ENCODE data around the gene VCAM1.

The VCAM1 gene

GRCh38 chr1:100720101-100720500, 559 bp downstream of the VCAM1 start:
- Histone ChIP-seq H3K9ac (ENCODE audit: low read length) (no peak overlapping the region), H3K36me3 (ENCODE audit: low read length) (no peaks in the 10 kb centered on the region)

GRCh38 chr1:100720751-100721150, 1.2 kb downstream of the VCAM1 start:
- no peak overlapping the region for H3K4me3 ChIP-seq (ENCODE audit: insufficient read depth, low read length, poor library complexity, severe bottlenecking)
- no peak overlapping the region for H3K27ac ChIP-seq (ENCODE audit: low read depth, low read length)
- no peaks in the 10 kb centered on the region for H3K9me2 ChIP-seq (replicated peaks; ENCODE audit: insufficient read depth, low read length)
- no peaks in the 10 kb centered on the region for H3K9me3 ChIP-seq (ENCODE audit: insufficient read depth, low read length)
- H3K4me2 ChIP-seq (ENCODE audit: low read depth, low read length, poor library complexity, severe bottlenecking) = no peak overlapping the region
- TF ChIP-seq EZH2phosphoT487 (conservative IDR thresholded peaks at IDR 0.05; ENCODE audit: low read length) (no peak), CTCF (IDR thresholded peaks at IDR 0.05; ENCODE audit: insufficient read depth, low read length, poor library complexity, severe bottlenecking) (no peak)
- H3K9ac ChIP-seq (ENCODE audit: low read length) = no peak overlapping the region
- H3K79me2 ChIP-seq (ENCODE audit: insufficient read depth, low read length) = no peaks in the 10 kb centered on the region
- H2AFZ ChIP-seq (ENCODE audit: low read depth, low read length, severe bottlenecking) = no peak overlapping the region
- H4K20me1 ChIP-seq (ENCODE audit: low read depth, low read length) = no peaks in the 10 kb centered on the region
- H3K36me3 ChIP-seq (ENCODE audit: low read length) = no peaks in the 10 kb centered on the region
- no peaks in the 10 kb centered on the region for H3F3A ChIP-seq (ENCODE audit: insufficient read depth)
- no peaks in the 10 kb centered on the region for H3K27me3 ChIP-seq (ENCODE audit: low read length)

More at GRCh38 chr1:100720101-100720500, 559 bp downstream of the VCAM1 start:
- TF ChIP-seq CTCF (IDR thresholded peaks at IDR 0.05; ENCODE audit: insufficient read depth, low read length, poor library complexity, severe bottlenecking) (no peak), EZH2phosphoT487 (conservative IDR thresholded peaks at IDR 0.05; ENCODE audit: low read length) (no peak)
- no peak overlapping the region for H2AFZ ChIP-seq (ENCODE audit: low read depth, low read length, severe bottlenecking)
- H3K79me2 ChIP-seq (ENCODE audit: insufficient read depth, low read length) = no peaks in the 10 kb centered on the region
- H3K9me2 ChIP-seq (replicated peaks; ENCODE audit: insufficient read depth, low read length) = no peaks in the 10 kb centered on the region
- H4K20me1 ChIP-seq (ENCODE audit: low read depth, low read length) = no peaks in the 10 kb centered on the region
- H3K4me3 ChIP-seq (ENCODE audit: insufficient read depth, low read length, poor library complexity, severe bottlenecking) = no peak overlapping the region
- H3F3A ChIP-seq (ENCODE audit: insufficient read depth) = no peaks in the 10 kb centered on the region
- H3K4me2 ChIP-seq (ENCODE audit: low read depth, low read length, poor library complexity, severe bottlenecking) = no peak overlapping the region
- H3K9me3 ChIP-seq (ENCODE audit: insufficient read depth, low read length) = no peaks in the 10 kb centered on the region
- H3K27ac ChIP-seq (ENCODE audit: low read depth, low read length) = no peak overlapping the region
- no peaks in the 10 kb centered on the region for H3K27me3 ChIP-seq (ENCODE audit: low read length)

- H3K79me2 ChIP-seq (ENCODE audit: insufficient read depth, low read length) = no peaks in the 10 kb centered on the region
- H3K4me3 ChIP-seq (ENCODE audit: insufficient read depth, low read length, poor library complexity, severe bottlenecking) = no peak overlapping the region
- H3K9ac ChIP-seq (ENCODE audit: low read length) = no peak overlapping the region
- no peaks in the 10 kb centered on the region for H3K9me3 ChIP-seq (ENCODE audit: insufficient read depth, low read length)
- H3K27ac ChIP-seq (ENCODE audit: low read depth, low read length) = no peak overlapping the region
- no peaks in the 10 kb centered on the region for H3K9me2 ChIP-seq (replicated peaks; ENCODE audit: insufficient read depth, low read length)
- H3K4me2 ChIP-seq (ENCODE audit: low read depth, low read length, poor library complexity, severe bottlenecking) = no peak overlapping the region
- H3K27me3 ChIP-seq (ENCODE audit: low read length) = no peaks in the 10 kb centered on the region
- no peak overlapping the region for H2AFZ ChIP-seq (ENCODE audit: low read depth, low read length, severe bottlenecking)
- H4K20me1 ChIP-seq (ENCODE audit: low read depth, low read length) = no peaks in the 10 kb centered on the region
- H3K36me3 ChIP-seq (ENCODE audit: low read length) = no peaks in the 10 kb centered on the region
- TF ChIP-seq EZH2phosphoT487 (conservative IDR thresholded peaks at IDR 0.05; ENCODE audit: low read length) (no peak), CTCF (IDR thresholded peaks at IDR 0.05; ENCODE audit: insufficient read depth, low read length, poor library complexity, severe bottlenecking) (no peak)
- no peaks in the 10 kb centered on the region for H3F3A ChIP-seq (ENCODE audit: insufficient read depth)
These were observed 2.1 kb downstream of the VCAM1 start for GRCh38 chr1:100721526-100722207.

Data from SU-DHL-6 (cell line).